Calu3 (cell line): ENCODE data around the gene TFB2M. TPM values are rescaled to one million over a fixed set of nuclear protein-coding genes. Genes with fewer than 3 reads are reported as not detected.
"Not testable (repeated sequence)": the region's sequence is repeated elsewhere in the genome, so short reads cannot be mapped to it uniquely, and the experiment has no call there.

ENCODE experiments used
- BruUV-seq: library from RNA; stranded (reverse); fragments of 400-500 nt; replicated peaks from 2 replicates; lab custom pipeline; 2021; lab: Mats Ljungman, UMichigan
- CTCF ChIA-PET: fragments of 300-600 bp; sonication (Branson Sonifier 250); formaldehyde crosslinking; loops from one replicate; lab custom pipeline; 2022; ENCODE audit warnings: antibody characterized with exemption; lab: Charles Lee
- DNase-seq: peaks from one replicate; pipeline ENCODE4 v3.0.0; 2022
- H3K27ac Mint-ChIP-seq: one replicate; pipeline ENCODE4 v1.8.0; 2022; ENCODE audit warnings: mixed read lengths; ENCODE audit not compliant: unreplicated experiment
- H3K27me3 Mint-ChIP-seq: one replicate; pipeline ENCODE4 v1.8.0; 2022; ENCODE audit warnings: mixed read lengths; ENCODE audit not compliant: unreplicated experiment
- H3K36me3 Mint-ChIP-seq: one replicate; pipeline ENCODE4 v1.8.0; 2022; ENCODE audit warnings: mild to moderate bottlenecking, moderate library complexity, mixed read lengths; ENCODE audit not compliant: insufficient read depth, unreplicated experiment
- H3K4me1 Mint-ChIP-seq: one replicate; pipeline ENCODE4 v1.8.0; 2022; ENCODE audit warnings: mild to moderate bottlenecking, low read depth, mixed read lengths; ENCODE audit not compliant: unreplicated experiment
- H3K4me3 Mint-ChIP-seq: one replicate; pipeline ENCODE4 v1.8.0; 2022; ENCODE audit warnings: mild to moderate bottlenecking, low read depth, moderate library complexity, mixed read lengths; ENCODE audit not compliant: unreplicated experiment
- H3K9me3 Mint-ChIP-seq: one replicate; pipeline ENCODE4 v1.8.0; 2022; ENCODE audit warnings: low read depth, mixed read lengths; ENCODE audit not compliant: unreplicated experiment
- CTCF ChIP-seq: fragments of 200-600 bp; IDR thresholded peaks from one replicate; pipeline ENCODE4 v1.8.0; 2022; ENCODE audit warnings: antibody characterized with exemption; ENCODE audit not compliant: unreplicated experiment
- intact Hi-C: fragments of 100-400 bp; cut with micrococcal nuclease; formaldehyde crosslinking; loops from one replicate; pipeline ENCODE4 v1.10.0; 2022; ENCODE audit not compliant: unreplicated experiment
- total RNA-seq: library from RNA; stranded (reverse); gene quantifications from 2 replicates; pipeline ENCODE4 v1.2.3, GENCODE V29; 2022

The TFB2M gene
- total RNA-seq, 1 experiment from 2014 or later: 23.0 TPM

GRCh38 chr1:246608616-246609376 lies 42.7 kb upstream of the TFB2M start:
- Mint-ChIP-seq H3K27ac (peak overlapping the region; percentile 85), H3K27me3 (no peaks in the 10 kb centered on the region), H3K9me3 (no peaks in the 10 kb centered on the region), H3K36me3 (peaks cover 10% of the 10 kb centered on the region), H3K4me1 (peaks cover 20% of the 10 kb centered on the region), H3K4me3 (peak overlapping the region; percentile 49)
- TF ChIP-seq CTCF: peak; percentile 38
- no TSS peak for BruUV-seq
- intact Hi-C loops: loop anchor here (1.0 to 5.0 kb wide), 2 partner anchors 42 to 101 kb away; partner anchors contain the start of genes CNST, SMYD3 and TFB2M
- CTCF ChIA-PET: interaction anchor here (0.5 to 1.3 kb wide), 6 partner anchors 9 to 1310 kb away, joined by 3 to 5 read pairs (median 4); no protein-coding TSS in a partner anchor
- DNase-seq: peak; percentile 92

GRCh38 chr1:246607462-246607861 lies 41.4 kb upstream of the TFB2M start:
- peaks cover 10% of the 10 kb centered on the region for H3K36me3 Mint-ChIP-seq
- BruUV-seq: no TSS peak
- intact Hi-C loops: loop anchor here (5.0 kb wide), 1 partner anchor 100 kb away; the partner anchor contains the start of gene SMYD3
- peaks cover 4% of the 10 kb centered on the region for H3K9me3 Mint-ChIP-seq
- H3K4me3 Mint-ChIP-seq: no peak overlapping the region
- H3K27ac Mint-ChIP-seq: peak overlapping the region; percentile 27
- DNase-seq: no peak
- TF ChIP-seq CTCF: no peak
- peaks cover 20% of the 10 kb centered on the region for H3K4me1 Mint-ChIP-seq
- H3K27me3 Mint-ChIP-seq: no peaks in the 10 kb centered on the region
- CTCF ChIA-PET: no interaction called here

GRCh38 chr1:246605231-246605630 lies 39.2 kb upstream of the TFB2M start:
- H3K4me3 Mint-ChIP-seq, H3K27ac Mint-ChIP-seq, H3K36me3 Mint-ChIP-seq, DNase-seq, CTCF ChIA-PET, H3K9me3 Mint-ChIP-seq, H3K27me3 Mint-ChIP-seq, BruUV-seq: not testable (repeated sequence)
- peaks cover 21% of the 10 kb centered on the region for H3K4me1 Mint-ChIP-seq
- intact Hi-C loops: loop anchor here (5.0 kb wide), 1 partner anchor 98 kb away; the partner anchor contains the start of gene SMYD3

GRCh38 chr1:246602194-246602593 lies 36.1 kb upstream of the TFB2M start:
- BruUV-seq: no TSS peak
- DNase-seq: no peak
- intact Hi-C loops: no loop called here
- H3K4me3 Mint-ChIP-seq: no peak overlapping the region
- H3K27ac Mint-ChIP-seq: no peak overlapping the region
- CTCF ChIA-PET: no interaction called here
- H3K4me1 Mint-ChIP-seq: peaks cover 14% of the 10 kb centered on the region
- H3K36me3 Mint-ChIP-seq: no peaks in the 10 kb centered on the region
- no peaks in the 10 kb centered on the region for H3K27me3 Mint-ChIP-seq
- no peak for TF ChIP-seq CTCF
- peaks cover 4% of the 10 kb centered on the region for H3K9me3 Mint-ChIP-seq

GRCh38 chr1:246600579-246600978 lies 34.5 kb upstream of the TFB2M start:
- no peak overlapping the region for H3K4me3 Mint-ChIP-seq

More at GRCh38 chr1:246600579-246600978, 34.5 kb upstream of the TFB2M start:
- Mint-ChIP-seq H3K36me3 (no peaks in the 10 kb centered on the region), H3K4me1 (peaks cover 14% of the 10 kb centered on the region), H3K27me3 (no peaks in the 10 kb centered on the region), H3K27ac (no peak overlapping the region), H3K9me3 (peaks cover 4% of the 10 kb centered on the region)
- CTCF ChIA-PET: no interaction called here
- TF ChIP-seq CTCF: no peak
- intact Hi-C loops: no loop called here
- DNase-seq: no peak
- no TSS peak for BruUV-seq
